Activated B cell treated with CpG ODN at 0.5 μM for 24 hours (primary cell): ENCODE measurements around the gene RASL10B. TPM values are rescaled to one million over a fixed set of nuclear protein-coding genes. Genes with fewer than 3 reads are reported as not detected.

Source experiments
- ATAC-seq: fragments of 200-7000 bp; cut with Tn5 transposase; one replicate; pipeline ENCODE4 v1.10.0; 2021; ENCODE audit warnings: low read depth, mild to moderate bottlenecking, moderate library complexity
- CTCF ChIA-PET: fragments of 350-600 bp; sonication (Branson Sonifier 250); formaldehyde crosslinking; loops from one replicate; lab custom pipeline; 2021; ENCODE audit warnings: antibody characterized with exemption; lab: Charles Lee
- POLR2A ChIA-PET: fragments of 350-600 bp; sonication (Branson Sonifier 250); formaldehyde crosslinking; loops from one replicate; lab custom pipeline; 2021; ENCODE audit warnings: antibody characterized with exemption; lab: Charles Lee
- DNase-seq: peaks from one replicate; pipeline ENCODE4 v3.0.0; 2022
- H3K27ac Mint-ChIP-seq: one replicate; pipeline ENCODE4 v1.8.0; 2020; ENCODE audit warnings: mixed read lengths
- H3K27me3 Mint-ChIP-seq: one replicate; pipeline ENCODE4 v1.8.0; 2021; ENCODE audit warnings: mixed read lengths
- H3K36me3 Mint-ChIP-seq: one replicate; pipeline ENCODE4 v1.8.0; 2021; ENCODE audit warnings: low read depth, mixed read lengths
- H3K4me1 Mint-ChIP-seq: one replicate; pipeline ENCODE4 v1.8.0; 2021; ENCODE audit warnings: mixed read lengths
- H3K4me3 Mint-ChIP-seq: one replicate; pipeline ENCODE4 v1.8.0; 2020; ENCODE audit warnings: mild to moderate bottlenecking, mixed read lengths
- H3K9me3 Mint-ChIP-seq: one replicate; pipeline ENCODE4 v1.8.0; 2020; ENCODE audit warnings: mixed read lengths
- intact Hi-C: fragments of 100-400 bp; cut with micrococcal nuclease; formaldehyde crosslinking; loops from one replicate; pipeline ENCODE4 v1.15.1; 2024
- total RNA-seq: library from RNA; stranded (reverse); gene quantifications from 2 replicates; pipeline ENCODE4 v1.2.3, GENCODE V29; 2022
- TF ChIP-seq, protein P1 (sequence below): fragments of 200-600 bp; IDR thresholded peaks from one replicate; pipeline ENCODE4 v1.8.0; 2022; ENCODE audit warnings: antibody characterized with exemption, mild to moderate bottlenecking

The RASL10B gene
- total RNA-seq, 1 donor from 2014 or later = 0.31 TPM

GRCh38 chr17:35752471-35752870 is 21.0 kb downstream of the RASL10B start:
- H3K9me3 Mint-ChIP-seq = no peaks in the 10 kb centered on the region
- intact Hi-C loops = no loop called here
- peaks cover 11% of the 10 kb centered on the region for H3K4me1 Mint-ChIP-seq
- H3K27me3 Mint-ChIP-seq = peaks cover 40% of the 10 kb centered on the region
- POLR2A ChIA-PET = interaction anchor here (0.7 kb wide), 1 partner anchor 12 kb away, joined by 7 read pairs; no protein-coding TSS in a partner anchor
- H3K27ac Mint-ChIP-seq = no peak overlapping the region
- CTCF ChIA-PET = no interaction called here
- TF ChIP-seq, protein P1, sequence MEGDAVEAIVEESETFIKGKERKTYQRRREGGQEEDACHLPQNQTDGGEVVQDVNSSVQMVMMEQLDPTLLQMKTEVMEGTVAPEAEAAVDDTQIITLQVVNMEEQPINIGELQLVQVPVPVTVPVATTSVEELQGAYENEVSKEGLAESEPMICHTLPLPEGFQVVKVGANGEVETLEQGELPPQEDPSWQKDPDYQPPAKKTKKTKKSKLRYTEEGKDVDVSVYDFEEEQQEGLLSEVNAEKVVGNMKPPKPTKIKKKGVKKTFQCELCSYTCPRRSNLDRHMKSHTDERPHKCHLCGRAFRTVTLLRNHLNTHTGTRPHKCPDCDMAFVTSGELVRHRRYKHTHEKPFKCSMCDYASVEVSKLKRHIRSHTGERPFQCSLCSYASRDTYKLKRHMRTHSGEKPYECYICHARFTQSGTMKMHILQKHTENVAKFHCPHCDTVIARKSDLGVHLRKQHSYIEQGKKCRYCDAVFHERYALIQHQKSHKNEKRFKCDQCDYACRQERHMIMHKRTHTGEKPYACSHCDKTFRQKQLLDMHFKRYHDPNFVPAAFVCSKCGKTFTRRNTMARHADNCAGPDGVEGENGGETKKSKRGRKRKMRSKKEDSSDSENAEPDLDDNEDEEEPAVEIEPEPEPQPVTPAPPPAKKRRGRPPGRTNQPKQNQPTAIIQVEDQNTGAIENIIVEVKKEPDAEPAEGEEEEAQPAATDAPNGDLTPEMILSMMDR = no peak
- no peak overlapping the region for H3K4me3 Mint-ChIP-seq
- no peaks in the 10 kb centered on the region for H3K36me3 Mint-ChIP-seq
- DNase-seq (no peak), ATAC-seq (no peak)

DNA sequence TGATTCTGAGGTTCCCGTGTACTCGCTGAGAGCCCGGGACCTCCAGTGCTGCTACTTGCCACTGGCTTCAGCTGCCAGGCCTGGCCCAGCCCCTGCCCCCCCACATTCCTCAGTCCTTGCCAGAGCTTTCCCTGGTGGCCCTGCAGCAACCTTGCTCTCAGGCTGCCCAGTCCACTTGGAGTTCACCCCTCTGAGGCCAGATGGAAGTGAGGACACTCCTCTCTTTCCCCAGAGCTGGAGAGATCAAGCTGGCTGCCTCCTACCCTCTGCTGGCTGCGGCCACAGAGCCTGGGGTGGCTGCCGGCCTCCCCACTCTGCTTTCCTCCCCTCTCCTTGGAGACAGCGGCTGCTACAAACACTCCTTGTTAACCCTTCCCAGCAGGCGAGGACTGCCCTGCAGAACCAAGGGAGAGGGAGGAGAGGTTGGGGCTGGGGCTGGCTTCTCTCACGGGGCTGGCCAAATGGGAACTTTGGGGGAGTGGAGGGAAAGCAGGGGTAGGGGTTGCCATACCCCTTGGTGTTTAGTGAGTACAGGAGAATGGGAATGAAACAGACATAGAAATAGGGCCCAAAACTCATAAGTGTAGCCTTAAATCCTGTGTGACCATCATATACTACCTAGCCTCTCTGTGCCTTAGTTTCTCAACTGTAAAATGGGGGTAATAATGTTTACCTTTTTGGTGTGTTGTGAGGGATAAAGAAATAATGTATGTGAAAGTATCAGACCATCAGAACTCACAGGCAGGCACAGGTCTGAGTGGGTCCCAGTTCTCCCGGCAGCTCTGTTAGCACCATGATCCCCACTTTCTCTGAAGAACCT is 21.7 kb downstream of the RASL10B start, which contains the start of gene GAS2L2:
TSS of gene GAS2L2 (minus strand) at position 295 of the 820 bp plus-strand sequence. CDS start 389 bp downstream, outside the sequence.
- peaks cover 39% of the 10 kb centered on the region for H3K27me3 Mint-ChIP-seq
- no peak within 1 kb of the TSS for H3K27ac Mint-ChIP-seq
- peaks cover 11% of the 10 kb centered on the region for H3K4me1 Mint-ChIP-seq

DNA sequence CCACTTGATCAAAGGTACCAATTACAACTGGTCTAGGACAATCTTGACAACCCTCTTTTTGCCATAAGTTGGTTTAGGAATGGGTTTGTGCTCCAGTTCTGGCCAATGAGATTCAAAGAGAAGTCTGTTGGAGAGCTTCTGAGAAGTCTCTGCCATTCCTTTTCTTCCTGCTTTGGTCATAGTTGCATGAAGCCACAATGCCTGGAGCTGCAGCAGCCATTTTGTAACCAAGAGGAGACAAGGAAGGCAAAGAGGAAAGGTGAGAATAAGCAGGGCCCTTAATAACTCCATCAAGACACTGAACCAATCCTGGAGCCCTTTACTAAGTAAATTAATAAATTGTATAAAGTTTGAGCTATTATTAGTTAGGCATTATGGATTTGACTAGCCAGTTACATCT is 25.8 kb downstream of the RASL10B start:
- intact Hi-C loops = no loop called here
- no peaks in the 10 kb centered on the region for H3K9me3 Mint-ChIP-seq
- H3K4me3 Mint-ChIP-seq = no peak overlapping the region
- peaks cover 4% of the 10 kb centered on the region for H3K4me1 Mint-ChIP-seq
- H3K36me3 Mint-ChIP-seq = no peaks in the 10 kb centered on the region
- no peak overlapping the region for H3K27ac Mint-ChIP-seq
- ATAC-seq = no peak
- H3K27me3 Mint-ChIP-seq = peaks cover 10% of the 10 kb centered on the region
- TF ChIP-seq, protein P1 = no peak
- CTCF ChIA-PET = no interaction called here
- no peak for DNase-seq
- POLR2A ChIA-PET = no interaction called here

More for the DNA sequence above, 21.7 kb downstream of the RASL10B start, which contains the start of gene GAS2L2:
- intact Hi-C loops = no loop called here
- Mint-ChIP-seq H3K4me3 (no peak within 1 kb of the TSS), H3K36me3 (no peaks in the 10 kb centered on the region), H3K9me3 (no peaks in the 10 kb centered on the region)
- POLR2A ChIA-PET = no interaction called here
- ATAC-seq (no peak), DNase-seq (no peak)
- TF ChIP-seq, protein P1 = no peak
- CTCF ChIA-PET = interaction anchor here (1.0 kb wide), 1 partner anchor 11 kb away, joined by 5 read pairs; no protein-coding TSS in a partner anchor

- Mint-ChIP-seq H3K4me1 (peaks cover 14% of the 10 kb centered on the region), H3K4me3 (no peak within 1 kb of the TSS), H3K36me3 (peaks cover 1% of the 10 kb centered on the region), H3K27ac (no peak within 1 kb of the TSS), H3K27me3 (no peaks in the 10 kb centered on the region), H3K9me3 (no peaks in the 10 kb centered on the region)
- intact Hi-C loops = loop anchor here (5.0 kb wide), 1 partner anchor 518 kb away; the partner anchor contains the start of gene SLFN5
- ATAC-seq (no peak), DNase-seq (no peak)
- POLR2A ChIA-PET = interaction anchor here (0.7 to 6.7 kb wide), 2 partner anchors 48 to 101 kb away, joined by 4 to 121 read pairs; partner anchors contain the start of gene TAF15
- CTCF ChIA-PET = interaction anchor here (1.1 to 6.0 kb wide), 3 partner anchors 13 to 147 kb away, joined by 3 to 158 read pairs (median 3); partner anchors contain the start of gene TAF15
- TF ChIP-seq, protein P1 = no peak
Measured at GRCh38 chr17:35760587-35760986, 29.1 kb downstream of the RASL10B start, which contains the start of gene C17orf50. TSS of gene C17orf50 (plus strand) at chr17:35760887. CDS start at chr17:35760942, 55 bp downstream.

DNA sequence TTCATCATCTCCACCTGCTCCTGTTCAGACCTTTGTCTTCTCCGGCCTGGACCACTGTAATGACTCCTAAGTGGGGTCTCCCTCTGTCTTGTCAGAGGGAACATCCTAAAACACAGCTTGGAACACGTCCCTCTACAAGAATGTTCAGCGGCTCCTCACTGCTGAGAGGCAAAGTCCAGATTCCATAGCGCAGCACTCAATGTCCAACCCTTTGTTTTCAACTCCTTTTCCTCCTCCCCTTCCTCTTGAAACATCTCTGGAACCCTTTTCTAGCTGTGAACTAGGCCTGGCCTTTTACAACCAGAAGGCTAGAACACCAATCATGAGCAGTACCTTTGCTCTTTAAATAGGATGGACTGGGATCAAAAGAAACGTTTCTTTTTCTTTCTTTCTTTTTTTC is 30.2 kb downstream of the RASL10B start:
- Mint-ChIP-seq H3K4me1 (peaks cover 9% of the 10 kb centered on the region), H3K36me3 (peaks cover 1% of the 10 kb centered on the region), H3K27ac (no peak overlapping the region), H3K4me3 (no peak overlapping the region), H3K9me3 (no peaks in the 10 kb centered on the region), H3K27me3 (no peaks in the 10 kb centered on the region)
- CTCF ChIA-PET = interaction anchor here (1.7 to 6.0 kb wide), 2 partner anchors 14 to 49 kb away, joined by 3 to 158 read pairs; partner anchors contain the start of gene TAF15
- no peak for ATAC-seq
- no peak for DNase-seq
- POLR2A ChIA-PET = interaction anchor here (6.7 kb wide), 1 partner anchor 47 kb away, joined by 121 read pairs; the partner anchor contains the start of gene TAF15
- TF ChIP-seq, protein P1 = no peak
- intact Hi-C loops = loop anchor here (5.0 kb wide), 1 partner anchor 519 kb away; the partner anchor contains the start of gene SLFN5
